ENCODE data around the gene RPS29. TPM values are rescaled to one million over a fixed set of nuclear protein-coding genes. Genes with fewer than 3 reads are reported as not detected.
A peak's percentile ranks its signal among the peaks of the same experiment; 100 is the strongest.
"Not testable (repeated sequence)": the region's sequence is repeated elsewhere in the genome, so short reads cannot be mapped to it uniquely, and the experiment has no call there.

RPS29 gene
- total and polyA plus RNA-seq, 3 donors from 2014 or later = 1,765 to 3,974 (median 2,556) TPM

- Histone ChIP-seq H3K4me1 (peaks cover 10% of the 10 kb centered on the region), H3K27me3 (no peaks in the 10 kb centered on the region), H3K36me3 (ENCODE audit: low read depth, missing control alignments) (no peaks in the 10 kb centered on the region), H3K27ac (peak overlapping the region; percentile 84 to 92), H3K4me3 (peak overlapping the region; percentile 94 to 95), H3K9me3 (no peaks in the 10 kb centered on the region)
- WGBS, 2 donors = 2% methylated on average over 12 to 15 of the region's 21 CpGs
- intact Hi-C loops (cut with DNase I; ENCODE audit: low total_unique reads) = no loop called here
- TF ChIP-seq POLR2A (IDR thresholded peaks at IDR 0.05) (no peak), CTCF (IDR thresholded peaks at IDR 0.05) (peak; percentile 77 to 91 (median 84))
- peak; percentile 26 for DNase-seq
Observed at GRCh38 chr14:49586673-49587460, 687 bp upstream of the RPS29 start.

- Histone ChIP-seq H3K4me1 (peaks cover 10% of the 10 kb centered on the region), H3K27ac (peak overlapping the region; percentile 84 to 92), H3K4me3 (peak overlapping the region; percentile 94 to 95)
- H3K9me3 ChIP-seq; intact Hi-C loops (cut with DNase I; ENCODE audit: low total_unique reads); H3K27me3 ChIP-seq; H3K36me3 ChIP-seq (ENCODE audit: low read depth, missing control alignments): not testable (repeated sequence)
- DNase-seq = peak; percentile 24
- 8 to 12% methylated on average over 32 of the region's 32 CpGs for WGBS, 2 donors
Observed at GRCh38 chr14:49584981-49585640, 1.1 kb downstream of the RPS29 start.

GRCh38 chr14:49584058-49584457 is 2.1 kb downstream of the RPS29 start:
- no peak for DNase-seq
- Histone ChIP-seq H3K4me3 (no peak overlapping the region), H3K4me1 (peaks cover 10% of the 10 kb centered on the region), H3K27ac (no peak overlapping the region), H3K36me3 (ENCODE audit: low read depth, missing control alignments) (no peaks in the 10 kb centered on the region), H3K27me3 (no peaks in the 10 kb centered on the region), H3K9me3 (no peaks in the 10 kb centered on the region)
- intact Hi-C loops (cut with DNase I; ENCODE audit: low total_unique reads) = no loop called here
- WGBS, 2 donors = 80 to 81% methylated on average over 11 of the region's 11 CpGs
- TF ChIP-seq POLR2A (IDR thresholded peaks at IDR 0.05) = no peak
- no peak for TF ChIP-seq CTCF (IDR thresholded peaks at IDR 0.05)

- WGBS, 2 donors = 70 to 80% methylated on average over 6 of the region's 6 CpGs
- intact Hi-C loops (cut with DNase I; ENCODE audit: low total_unique reads) = no loop called here
Observed at GRCh38 chr14:49583629-49584028, 2.6 kb downstream of the RPS29 start.

More at GRCh38 chr14:49583629-49584028, 2.6 kb downstream of the RPS29 start:
- no peaks in the 10 kb centered on the region for H3K9me3 ChIP-seq
- no peaks in the 10 kb centered on the region for H3K36me3 ChIP-seq (ENCODE audit: low read depth, missing control alignments)
- H3K4me1 ChIP-seq = peaks cover 10% of the 10 kb centered on the region
- H3K27me3 ChIP-seq = no peaks in the 10 kb centered on the region
- TF ChIP-seq CTCF (IDR thresholded peaks at IDR 0.05) (no peak), POLR2A (IDR thresholded peaks at IDR 0.05) (no peak)
- no peak overlapping the region for H3K4me3 ChIP-seq
- DNase-seq = no peak
- no peak overlapping the region for H3K27ac ChIP-seq
